ENCODE results near the gene BRF1.

- TF ChIP-seq CTCF (IDR thresholded peaks at IDR 0.05), result peak in 4 of 5 experiments; percentile 8 to 33 (median 19)
- no peak for TF ChIP-seq EP300 (IDR thresholded peaks at IDR 0.05)
Measured at GRCh38 chr14:105168979-105169507, 131.8 kb downstream of the BRF1 start.
